NOMO-1 treated with dmso at 0.1 percent for 144 hours (cell line): Measurements from ENCODE around the gene LRMDA.

Experiments
- DNase-seq: peaks from one replicate; lab custom pipeline; 2025; ENCODE audit not compliant: unreplicated experiment; lab: John Stamatoyannopoulos, UW

Gene LRMDA

DNA sequence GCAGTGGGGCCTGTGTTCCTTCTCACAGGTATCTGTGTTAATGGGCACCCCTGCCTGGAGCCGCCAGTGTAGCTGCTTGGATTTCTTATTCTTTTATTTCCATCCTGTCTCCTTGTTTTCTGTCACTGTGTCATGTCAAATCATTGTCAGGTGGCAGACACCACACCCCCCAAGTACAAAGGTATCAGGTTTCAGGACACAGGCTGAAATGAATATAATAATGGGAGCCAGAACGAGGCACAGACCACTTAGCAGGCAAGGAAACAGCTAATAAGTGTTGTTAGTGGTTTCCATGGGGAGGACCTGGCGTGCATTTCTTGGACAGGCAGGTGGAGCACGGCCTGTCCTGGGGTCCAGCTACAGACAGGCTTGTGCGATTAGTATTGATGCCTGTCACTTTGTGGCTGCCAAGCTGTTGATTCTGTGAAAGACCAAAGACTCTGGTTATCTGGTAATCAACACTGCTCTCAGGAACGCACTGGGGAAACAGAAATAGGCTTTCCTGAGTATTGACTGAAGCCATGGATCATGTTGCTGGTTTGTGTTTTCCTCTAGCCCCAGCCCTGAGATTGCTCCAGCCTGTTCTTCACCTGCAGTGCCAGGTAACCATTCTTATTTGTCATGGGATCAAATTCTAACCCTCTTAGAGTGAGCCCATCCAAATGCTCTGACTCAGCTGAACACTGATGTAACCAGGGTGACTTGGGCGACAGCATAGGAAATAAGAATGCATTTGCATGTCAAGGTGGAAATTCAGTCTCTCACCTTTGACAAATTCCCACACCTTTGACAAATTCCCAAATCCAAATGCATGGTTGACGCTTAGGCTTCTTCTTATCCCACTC lies 1002.0 kb downstream of the LRMDA start:
- DNase-seq, result no peak

DNA sequence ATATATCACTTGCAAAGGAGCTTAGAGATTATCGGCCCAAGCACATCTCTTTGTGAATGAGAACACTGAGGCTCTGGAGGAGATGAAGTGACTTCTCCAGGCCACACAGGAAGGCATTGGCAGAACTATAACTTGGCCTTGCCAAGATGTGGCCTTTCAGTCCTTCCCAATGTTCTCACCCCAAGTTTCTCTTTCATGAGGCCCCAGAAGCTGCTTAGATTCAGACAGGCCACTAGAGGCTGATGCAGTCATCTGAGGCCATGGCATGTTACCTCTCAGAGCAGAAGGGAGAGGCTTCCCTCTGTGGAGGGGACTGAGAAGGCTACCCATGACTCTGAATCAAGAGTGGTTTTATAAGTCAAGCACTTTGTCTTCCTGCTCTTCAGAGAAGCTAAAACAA lies 1003.7 kb downstream of the LRMDA start:
- no peak for DNase-seq

DNA sequence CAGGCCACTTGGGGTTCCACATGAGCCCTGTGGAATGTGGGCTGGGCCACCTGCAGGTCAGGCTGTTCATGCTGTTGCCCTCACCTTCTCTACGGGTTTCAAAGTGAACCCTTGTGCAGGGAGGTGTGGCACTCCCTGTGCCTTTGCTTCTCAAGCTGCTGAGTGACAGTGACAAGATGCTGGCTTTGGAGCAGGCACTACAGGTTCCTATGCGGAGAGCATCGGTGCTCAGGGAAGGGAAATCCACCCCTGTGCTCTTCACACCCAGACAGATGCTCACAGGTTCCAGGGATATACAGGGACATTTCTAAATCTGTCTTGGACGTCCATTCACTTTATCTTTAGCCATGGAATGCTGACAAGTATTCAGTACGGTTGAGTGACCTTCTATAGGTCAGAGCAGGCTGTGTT lies 1005.0 kb downstream of the LRMDA start:
- DNase-seq, result no peak

DNA sequence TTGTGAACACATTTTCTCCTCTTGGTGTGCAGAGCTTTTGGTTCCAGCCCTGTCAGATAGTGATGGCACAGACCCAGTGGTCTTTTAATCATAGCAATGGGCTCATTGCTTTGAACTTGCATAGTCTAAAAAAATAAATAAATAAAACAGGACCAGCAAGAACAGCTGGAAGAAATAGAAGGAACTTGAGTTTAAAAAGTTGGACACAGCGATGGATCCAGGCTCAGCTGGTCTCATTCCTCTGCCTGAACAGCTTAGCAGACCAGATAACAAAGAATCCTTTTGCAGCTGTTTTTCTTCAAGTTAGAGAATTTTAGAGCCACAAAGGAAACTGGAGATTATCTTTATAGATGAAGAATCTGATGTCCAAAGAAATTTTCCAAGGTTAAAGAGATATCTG lies 1005.6 kb downstream of the LRMDA start:
- DNase-seq, result no peak

DNA sequence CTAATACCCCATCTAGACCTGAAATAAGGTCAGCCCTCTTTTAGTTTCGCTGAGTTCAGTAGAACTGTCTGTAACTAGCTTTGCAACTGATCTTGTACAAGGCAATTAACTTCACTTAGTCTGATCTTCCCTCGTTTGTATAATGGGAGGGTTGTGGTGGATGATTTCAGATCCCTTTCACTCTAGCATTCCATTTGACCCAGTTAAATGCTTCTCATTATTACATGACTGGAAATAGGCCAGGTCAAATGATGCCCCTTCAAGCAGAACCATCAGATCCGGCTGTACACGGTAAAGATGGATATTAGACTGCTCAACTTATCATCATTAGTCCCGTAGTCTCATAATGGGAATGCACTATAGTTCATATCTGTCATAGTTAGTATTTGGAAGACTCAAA lies 1009.0 kb downstream of the LRMDA start:
- no peak for DNase-seq

DNA sequence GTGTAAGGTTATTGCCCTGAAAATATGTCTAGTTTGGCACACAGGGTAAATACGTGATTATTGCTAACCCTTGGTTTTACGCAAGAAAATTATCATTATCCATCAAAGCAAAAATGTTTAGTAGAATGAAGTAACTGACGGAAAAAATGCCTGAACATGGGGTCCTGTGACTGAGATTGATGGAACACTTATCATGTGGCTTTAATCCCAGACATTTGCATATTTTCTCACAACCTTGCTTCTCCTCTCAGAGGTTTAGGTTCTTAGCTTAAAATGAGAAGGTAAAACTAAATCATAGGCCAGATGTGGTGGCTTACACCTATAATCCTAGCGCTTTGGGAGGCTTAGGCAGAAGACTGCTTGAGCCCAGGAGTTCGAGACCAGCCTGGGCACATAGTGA lies 1010.7 kb downstream of the LRMDA start:
- no peak for DNase-seq

DNA sequence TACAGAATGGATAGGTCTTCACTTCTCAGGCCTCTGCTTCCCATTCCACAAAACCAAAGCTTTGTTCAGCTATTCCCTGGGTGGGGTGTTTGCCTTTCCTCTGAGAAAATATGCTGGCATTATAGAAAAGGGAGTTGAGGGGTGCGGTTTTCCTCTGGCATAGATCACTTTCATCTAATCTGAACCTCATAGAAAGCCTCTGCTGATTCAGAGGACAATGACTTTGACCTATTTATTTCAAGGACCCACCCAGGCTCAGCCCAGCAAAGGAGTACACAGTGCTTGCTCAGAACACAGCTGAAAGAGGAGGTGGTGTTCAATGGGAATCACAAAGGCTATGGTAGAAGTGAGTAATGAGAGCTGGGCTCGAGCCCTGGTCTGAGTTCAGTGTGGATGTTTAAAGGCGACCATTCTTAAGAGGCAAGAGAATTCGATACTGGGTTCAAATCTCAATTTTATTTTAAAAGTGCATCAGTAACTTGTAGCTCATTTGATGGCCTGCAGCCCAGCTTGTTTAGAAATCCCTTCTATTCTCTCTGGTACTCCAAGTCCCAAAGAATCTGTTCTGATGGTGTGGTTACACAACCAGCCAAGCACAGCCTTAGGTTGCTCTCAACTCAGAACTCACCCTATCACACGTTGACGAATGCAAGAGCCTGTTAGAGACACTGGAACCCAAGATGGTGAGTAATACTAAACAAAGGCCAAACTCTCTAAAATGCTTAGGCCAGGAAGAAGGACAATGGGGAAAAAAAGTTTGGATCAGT lies 1012.8 kb downstream of the LRMDA start:
- no peak for DNase-seq

DNA sequence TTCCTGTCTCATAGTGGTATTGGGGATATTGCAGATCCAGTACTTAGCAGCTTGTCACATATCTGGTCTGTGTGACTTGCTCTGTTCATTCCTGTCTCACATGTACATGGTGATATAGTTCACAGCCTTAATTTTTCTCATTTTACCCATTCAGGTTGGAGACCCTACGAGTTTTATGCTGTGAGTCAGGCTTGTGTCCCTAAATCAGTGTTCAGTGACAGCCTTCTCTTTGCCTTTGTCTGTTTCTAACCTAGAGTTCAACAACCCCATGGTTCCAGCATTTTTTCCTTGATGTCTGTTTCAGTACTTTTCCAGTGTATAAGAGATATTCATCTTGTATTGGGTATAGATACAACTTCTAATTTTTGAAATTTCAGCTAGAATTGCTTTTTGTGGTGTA lies 1016.2 kb downstream of the LRMDA start:
- DNase-seq, result no peak

DNA sequence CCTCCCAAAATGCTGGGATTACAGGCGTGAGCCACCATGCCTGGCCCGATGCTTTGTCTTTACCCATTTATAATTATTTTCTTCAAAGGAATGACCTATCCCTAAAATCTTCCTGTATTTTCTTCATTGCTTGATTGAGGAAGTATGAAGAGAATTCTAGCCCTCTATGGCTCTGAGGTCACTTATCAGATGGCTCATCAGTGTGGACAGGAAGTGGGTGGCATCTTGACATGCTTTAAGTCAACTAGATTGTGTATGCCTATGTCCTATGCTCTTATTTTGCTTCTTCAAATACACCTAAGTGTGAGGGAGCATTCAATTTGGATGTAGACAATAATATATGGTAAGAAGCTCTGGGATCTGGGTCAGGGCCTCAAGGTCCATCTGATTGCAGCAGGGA lies 1020.5 kb downstream of the LRMDA start:
- DNase-seq, result no peak

DNA sequence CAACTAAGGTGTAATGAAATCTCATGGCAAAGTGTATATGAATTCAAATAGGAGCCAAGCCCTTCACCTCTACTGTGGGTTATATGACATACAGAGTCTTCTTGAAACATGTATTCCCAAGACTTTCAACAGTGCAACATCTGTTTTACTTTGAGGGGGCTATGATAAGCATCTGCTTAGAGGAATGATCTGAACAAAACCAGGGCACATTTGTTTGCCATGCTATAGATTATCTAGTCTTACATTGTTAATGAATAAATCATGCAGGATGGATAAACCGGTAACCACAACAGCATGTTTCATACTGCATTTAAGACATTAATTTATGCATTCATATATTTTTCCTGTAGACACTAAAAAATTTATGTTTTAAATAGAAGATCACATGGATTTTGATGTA lies 1021.9 kb downstream of the LRMDA start:
- no peak for DNase-seq

DNA sequence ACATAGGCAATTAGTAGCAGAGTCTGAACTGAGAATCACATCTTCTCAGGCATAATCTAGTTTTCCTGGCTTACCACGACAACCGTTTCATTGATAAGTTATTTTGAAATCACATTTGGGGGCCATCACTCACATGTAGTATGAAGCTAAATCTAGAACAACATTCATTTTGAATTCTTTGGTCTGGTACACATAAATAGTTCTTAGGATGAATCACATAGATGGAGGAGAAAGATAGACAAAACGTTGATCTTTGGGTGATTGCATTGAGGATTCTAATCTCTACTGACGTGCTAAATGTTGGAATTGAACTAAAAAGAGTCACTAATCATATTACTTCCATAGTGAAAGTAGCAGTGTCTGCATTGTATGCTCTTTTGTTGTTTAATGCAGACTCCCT lies 1022.6 kb downstream of the LRMDA start:
- DNase-seq, result no peak

DNA sequence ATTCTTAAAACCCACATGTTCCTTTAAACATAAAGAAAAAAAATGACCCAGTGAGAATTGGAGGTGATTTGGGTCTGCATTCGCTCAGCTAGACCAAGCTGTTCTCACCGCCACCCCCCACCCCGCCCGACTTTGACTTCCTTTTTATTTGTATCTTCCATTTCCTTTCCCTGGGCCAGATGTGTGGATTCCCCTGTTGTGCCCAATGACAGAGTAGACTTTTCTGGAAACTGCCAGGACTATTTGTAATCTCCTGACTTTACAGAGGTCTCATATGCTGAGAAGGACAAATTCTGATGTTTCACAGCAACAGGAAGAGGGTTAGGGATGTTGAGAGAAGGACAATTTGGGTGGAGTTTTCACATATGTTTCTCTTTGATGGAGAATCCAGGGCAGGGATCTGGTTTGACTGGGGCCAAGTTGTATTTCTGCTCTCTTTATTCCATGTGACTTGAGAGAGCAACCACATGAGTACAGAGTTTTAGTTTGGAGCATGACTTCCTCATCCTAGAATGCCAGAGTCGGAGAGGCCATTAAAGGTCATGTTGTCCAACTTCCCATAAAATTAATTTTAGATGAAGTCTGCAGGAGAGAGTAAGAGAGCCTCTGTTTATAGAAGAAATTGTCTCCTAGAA lies 1023.2 kb downstream of the LRMDA start:
- no peak for DNase-seq

DNA sequence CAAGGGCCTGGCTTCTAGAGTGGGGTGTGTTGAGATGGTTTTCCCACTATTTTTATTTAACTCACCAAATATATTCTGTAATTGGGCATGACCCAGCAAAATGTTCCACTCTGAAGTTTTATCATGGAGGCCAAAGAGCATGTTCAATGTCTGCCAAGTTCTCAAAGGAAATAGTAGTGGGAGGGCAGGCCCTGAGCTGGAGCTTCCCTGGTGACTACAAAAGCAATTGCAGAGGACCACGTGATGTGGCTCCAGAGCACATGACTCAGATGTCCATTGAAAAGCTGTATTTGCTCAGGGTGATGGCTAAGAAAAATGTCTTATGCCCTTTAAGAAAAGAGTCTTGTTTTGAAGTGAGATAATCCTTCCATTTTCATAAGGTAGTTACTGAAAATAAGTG lies 1024.8 kb downstream of the LRMDA start:
- DNase-seq, result no peak

DNA sequence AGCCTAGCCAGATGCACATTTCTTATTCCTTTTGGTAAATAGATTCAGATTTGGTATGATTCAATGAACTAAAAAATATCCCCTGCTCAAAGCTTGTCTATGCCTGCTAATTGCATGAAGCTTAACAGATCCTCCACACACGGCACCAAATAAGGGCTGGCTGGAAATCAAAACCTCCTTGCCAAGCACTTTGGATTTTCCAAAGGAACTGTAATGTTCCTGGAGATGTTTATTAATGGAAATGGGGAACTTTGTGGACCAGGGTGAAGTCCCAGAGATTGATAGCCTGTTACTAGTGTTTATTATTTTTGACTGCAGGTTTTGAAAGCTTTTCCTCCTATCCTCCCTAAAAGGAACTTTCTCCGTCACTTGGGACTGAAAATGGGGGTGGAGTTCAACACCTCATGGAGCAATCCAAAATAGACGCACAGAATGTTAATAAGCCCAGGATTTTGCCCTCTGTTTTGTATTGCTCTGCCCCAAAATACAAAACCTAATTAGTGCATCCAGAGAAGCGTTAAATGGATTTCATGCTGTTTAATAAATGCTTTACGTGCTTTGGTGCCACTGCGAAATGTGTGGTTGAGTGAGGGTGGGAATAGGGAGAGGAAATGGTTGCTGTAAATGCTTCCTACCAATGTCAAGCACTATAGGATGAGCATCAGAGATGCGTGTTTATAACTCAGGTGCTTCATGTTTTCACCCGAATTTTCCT lies 1027.7 kb downstream of the LRMDA start:
- no peak for DNase-seq

DNA sequence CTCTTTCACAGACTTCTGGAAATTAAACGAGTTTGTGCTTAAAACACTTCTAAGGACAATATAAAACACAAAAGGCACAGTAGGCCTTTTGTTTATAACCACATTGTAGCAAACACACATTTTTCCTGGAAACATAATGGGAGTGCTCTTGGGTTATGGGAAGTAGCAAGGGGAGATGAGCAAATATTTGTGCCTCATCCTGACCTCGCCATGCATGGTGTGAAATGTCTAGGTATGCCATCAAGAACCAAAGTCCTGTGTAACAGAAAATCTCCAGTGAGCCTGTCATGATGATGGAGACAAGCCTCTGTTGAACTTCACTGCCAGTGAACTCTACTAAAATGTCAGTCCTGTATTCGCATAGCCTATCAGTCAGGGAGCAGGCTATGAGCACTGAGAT lies 1029.6 kb downstream of the LRMDA start:
- DNase-seq, result no peak

DNA sequence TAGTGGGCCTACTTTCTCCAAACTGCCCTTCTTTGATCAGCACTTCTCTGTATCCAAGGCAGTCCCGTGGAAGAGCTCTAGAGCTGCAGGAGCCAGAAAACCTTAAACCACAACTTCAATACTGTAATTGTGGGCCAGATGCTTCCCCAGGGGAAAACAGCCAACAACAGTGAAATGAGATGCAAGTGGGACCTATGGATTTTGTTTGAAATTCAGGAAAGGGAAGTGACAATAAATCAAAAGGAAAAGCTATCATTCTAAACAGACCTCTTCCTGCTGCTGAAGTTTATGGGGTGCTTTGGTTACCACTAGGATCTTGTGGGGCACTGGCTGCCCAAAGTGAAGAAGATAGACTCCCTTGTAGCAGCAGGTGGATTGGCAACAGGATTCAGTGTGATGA lies 1031.7 kb downstream of the LRMDA start:
- no peak for DNase-seq

DNA sequence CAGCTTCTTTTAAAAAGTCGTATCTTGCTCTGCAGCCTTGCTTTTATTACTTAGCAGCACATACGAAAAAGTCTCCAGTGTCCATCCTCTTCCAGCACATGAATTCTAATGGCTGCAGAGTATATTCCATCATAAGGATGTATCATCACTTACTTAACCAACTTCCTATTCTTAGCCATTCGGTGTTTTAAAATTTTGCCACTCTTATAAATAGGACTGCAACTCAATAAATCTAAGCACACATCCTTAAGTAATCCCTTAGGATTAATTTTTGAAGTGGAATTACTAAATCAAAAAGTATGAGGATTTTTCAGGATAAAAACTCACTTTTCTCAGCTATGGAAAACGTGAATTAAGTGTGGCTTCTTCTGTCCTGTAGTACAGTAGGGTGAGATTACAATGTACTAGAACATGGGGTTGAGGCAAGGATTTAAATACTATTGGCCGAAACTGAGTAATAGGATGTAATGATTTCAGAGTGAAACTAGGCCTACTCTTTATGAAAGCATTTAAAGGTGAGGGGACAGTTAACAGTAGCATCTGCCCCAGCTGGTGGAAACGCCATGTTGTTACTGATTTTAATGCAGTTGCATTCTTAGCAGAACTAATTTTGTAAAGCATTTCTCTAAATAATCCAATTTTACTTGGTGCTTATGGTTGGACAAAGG lies 1035.5 kb downstream of the LRMDA start:
- DNase-seq, result no peak

DNA sequence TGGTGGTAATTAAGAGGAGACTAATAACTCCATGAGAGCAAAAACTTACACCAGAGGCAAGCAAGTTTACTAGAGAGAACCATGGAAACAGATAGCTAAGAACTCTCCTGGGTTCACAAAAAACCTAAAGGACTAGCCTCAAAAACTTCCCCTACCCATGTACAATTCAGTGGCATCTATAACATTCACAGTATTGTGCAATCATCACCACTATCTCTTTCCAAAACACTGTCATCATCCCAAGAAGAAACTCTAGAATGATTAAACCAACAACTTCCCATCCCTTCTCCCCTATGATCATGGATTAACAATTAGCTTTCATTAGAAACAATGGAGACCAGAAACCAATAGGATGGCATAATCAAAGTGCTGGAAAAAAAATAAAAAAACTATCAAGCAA lies 1038.3 kb downstream of the LRMDA start:
- no peak for DNase-seq

DNA sequence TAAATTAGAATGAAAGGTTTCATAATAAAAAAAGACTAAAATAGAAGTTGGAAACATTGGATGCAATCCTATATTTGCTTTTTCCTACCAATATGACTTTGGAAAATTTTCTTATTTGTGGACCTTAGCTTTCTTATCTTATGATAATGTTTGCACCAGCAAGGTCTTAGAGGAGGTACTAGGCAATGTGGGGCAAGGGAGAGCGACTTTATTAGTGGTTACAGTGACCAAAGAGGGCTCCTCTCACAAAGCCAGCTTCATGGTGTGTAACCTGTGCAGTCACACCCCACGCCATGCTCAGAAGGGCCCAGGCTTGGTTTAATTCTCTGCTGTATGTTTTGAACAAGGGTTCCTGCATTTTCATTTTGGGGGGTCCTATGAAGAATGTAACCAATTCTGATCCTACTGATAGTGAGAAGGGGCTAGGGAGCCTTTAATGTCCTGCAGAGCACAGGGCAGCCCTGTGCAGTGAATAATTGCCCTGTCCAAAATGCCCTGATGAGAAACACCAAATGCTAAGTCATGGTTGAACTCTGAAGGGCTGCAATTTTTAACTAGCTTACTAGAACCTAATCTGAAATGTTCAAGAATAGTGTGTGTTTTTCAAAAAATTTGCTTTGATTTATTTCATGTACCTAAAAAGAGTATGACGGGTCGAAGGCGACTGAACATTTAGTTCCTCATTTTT lies 1047.8 kb downstream of the LRMDA start:
- DNase-seq, result no peak

DNA sequence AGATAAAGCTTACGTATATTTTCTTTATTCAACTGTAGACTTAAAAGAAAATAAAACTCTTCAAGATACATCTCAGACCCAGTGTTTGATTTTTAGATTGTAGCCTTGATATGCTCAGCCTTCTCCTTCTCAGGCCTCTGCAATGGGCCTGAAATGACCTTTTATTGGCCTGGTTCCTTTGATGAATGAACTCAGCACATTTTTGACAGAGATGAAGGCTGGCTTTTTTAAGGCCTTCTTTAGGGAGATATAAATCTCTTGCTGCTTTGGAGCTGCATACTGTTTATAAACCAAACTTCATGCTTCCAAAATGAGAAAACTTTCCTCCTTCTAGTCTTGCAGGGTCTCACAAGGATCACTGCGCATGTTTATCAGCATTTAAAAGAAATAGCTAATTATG lies 1049.8 kb downstream of the LRMDA start:
- DNase-seq, result no peak
